ENCODE results near the gene TMSB4Y. TPM values are rescaled to one million over a fixed set of nuclear protein-coding genes. Genes with fewer than 3 reads are reported as not detected.

Gene TMSB4Y
- total RNA-seq: 0.60 and 1.1 TPM in 2 replicates

DNA sequence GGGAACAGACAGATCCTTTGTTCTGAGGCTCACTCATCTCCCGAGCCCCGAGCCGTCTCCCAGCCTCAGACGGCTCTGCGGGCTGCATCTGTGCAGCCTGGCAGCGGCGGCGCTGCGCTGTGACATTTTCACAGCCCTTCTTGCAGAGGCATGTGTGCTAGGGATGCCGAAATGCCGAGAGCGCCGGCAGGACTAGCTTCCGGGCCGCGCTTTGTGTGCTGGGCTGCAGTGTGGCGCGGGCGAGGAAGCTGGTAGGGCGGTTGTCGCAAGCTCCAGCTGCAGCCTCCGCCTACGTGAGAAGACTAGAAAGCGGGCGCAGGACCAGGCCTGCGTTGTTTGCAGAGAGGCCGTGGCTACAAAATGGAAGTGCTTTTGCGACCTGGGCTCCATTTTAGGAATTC is at the start of gene TMSB4Y:
TMSB4Y (plus strand) TSS at position 332 of the 401 bp plus-strand sequence.
- DNase-seq (ENCODE audit: low read depth, low spot score): no peak

- no peak for DNase-seq (ENCODE audit: low read depth, low spot score)
Observed at GRCh38 chrY:13664162-13664561, 39.5 kb upstream of the TMSB4Y start.

GRCh38 chrY:13671122-13671521 is 32.6 kb upstream of the TMSB4Y start:
- no peak for DNase-seq (ENCODE audit: low read depth, low spot score)

DNA sequence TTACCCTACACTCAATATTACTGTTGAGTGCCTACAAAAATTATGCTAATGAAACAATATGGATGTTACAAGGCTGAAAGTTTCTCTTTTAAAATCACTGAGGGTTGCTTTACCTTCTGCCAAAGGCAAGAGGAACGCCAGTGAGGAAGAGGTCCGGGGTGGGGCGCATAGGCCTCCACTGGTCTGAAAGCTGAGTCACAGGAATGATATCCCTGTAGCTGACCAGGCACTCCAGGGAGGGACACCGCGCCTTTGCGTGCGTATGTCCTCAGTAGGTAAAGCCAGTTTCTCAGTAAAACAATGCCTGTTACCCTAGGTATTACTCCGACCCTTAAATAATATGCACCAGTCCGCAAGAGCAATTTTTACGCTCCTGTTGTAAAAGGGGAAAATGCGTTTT is 1.4 kb upstream of the TMSB4Y start:
- DNase-seq (ENCODE audit: low read depth, low spot score): no peak

- DNase-seq (ENCODE audit: low read depth, low spot score): no peak
Observed at GRCh38 chrY:13704121-13704930, 627 bp downstream of the TMSB4Y start.

DNA sequence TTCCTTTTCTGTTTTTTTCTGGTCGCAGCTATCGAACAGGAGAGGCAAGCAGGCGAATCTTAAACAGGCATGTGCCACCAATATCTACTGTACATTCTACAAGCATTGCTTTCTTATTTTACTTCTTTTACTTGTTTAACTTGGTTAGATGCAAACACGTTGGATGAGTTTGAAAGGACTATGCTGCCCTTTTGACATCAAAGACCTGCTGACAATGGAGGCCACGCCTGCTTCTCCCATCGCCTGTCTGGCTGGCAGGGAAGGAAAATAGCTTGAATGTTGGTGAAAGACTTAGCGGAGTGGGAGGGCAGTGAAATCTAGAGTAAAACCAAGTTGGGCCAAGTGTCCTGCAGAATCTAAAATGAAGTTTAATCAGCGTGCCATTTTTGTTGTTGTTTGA is 1.5 kb downstream of the TMSB4Y start:
- DNase-seq (ENCODE audit: low read depth, low spot score): no peak

DNA sequence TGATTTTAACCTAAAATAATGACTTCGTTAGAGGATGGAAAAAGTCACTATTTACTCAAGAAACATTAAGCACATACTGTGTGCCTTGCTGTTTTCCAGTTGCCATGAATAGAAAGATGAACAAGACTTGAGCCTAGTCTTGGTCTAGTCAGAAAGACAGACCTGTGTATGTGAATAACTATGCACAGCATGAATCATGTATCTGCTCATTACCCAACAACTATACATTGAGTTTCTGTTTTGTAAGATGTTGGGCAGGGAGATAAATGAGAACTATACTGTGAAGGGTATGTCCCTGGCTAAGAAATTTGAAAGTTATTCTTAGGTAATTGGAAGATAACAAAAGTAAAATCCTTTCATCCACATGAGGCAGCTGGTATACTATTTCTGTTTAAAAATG is 4.3 kb downstream of the TMSB4Y start:
- DNase-seq (ENCODE audit: low read depth, low spot score): no peak

DNA sequence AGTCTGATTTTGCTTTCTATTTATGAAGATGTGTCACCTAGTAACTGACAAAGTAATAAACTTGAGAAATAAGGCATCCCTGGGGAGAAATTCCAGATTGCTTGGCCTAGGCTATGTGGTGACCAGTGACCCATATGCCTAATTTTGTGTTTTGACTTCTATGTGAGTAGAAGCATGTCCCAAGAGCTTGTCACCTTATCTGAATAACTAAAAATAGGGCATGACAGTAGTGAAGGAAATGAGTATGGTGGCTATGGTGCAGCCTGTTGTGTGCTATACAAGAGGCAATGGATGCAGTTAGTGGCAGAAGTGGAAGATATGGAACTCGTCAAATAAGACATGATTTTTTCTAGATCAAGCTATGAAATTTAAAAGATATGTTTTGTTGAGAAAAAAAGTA is 15.3 kb downstream of the TMSB4Y start:
- no peak for DNase-seq (ENCODE audit: low read depth, low spot score)

GRCh38 chrY:13729517-13729916 is 25.8 kb downstream of the TMSB4Y start:
- no peak for DNase-seq (ENCODE audit: low read depth, low spot score)

GRCh38 chrY:13738618-13739017 is 34.9 kb downstream of the TMSB4Y start:
- no peak for DNase-seq (ENCODE audit: low read depth, low spot score)

- DNase-seq (ENCODE audit: low read depth, low spot score): no peak
Observed at GRCh38 chrY:13751289-13752071, 47.8 kb downstream of the TMSB4Y start.

- no peak for DNase-seq (ENCODE audit: low read depth, low spot score)
Observed at GRCh38 chrY:13754661-13755060, 51.0 kb downstream of the TMSB4Y start.

Other genes starting within 250 kb of the TMSB4Y start
- 12.5 and 17.6 TPM in 2 replicates for gene UTY, start 223.9 kb upstream of the TMSB4Y start, total RNA-seq

Measured in pulmonary artery endothelial cell (primary cell).